Body of pancreas (tissue), 4 donors: Measurements from ENCODE around the gene CSF2.

Experiments used
- CTCF ChIP-seq, 7 experiments: fragments of 450-650 bp in 4 of 7; fragments of 200-600 bp in 3 of 7; sonication (generic) in 3 of 7; IDR thresholded peaks; one replicate each; pipeline ENCODE4 v1.5.1; 2016 to 2019; ENCODE audit warnings: antibody characterized with exemption in 7 of 7
- POLR2A ChIP-seq, 3 donors: fragments of 450-650 bp; IDR thresholded peaks; one replicate each; pipeline ENCODE4 v1.6.1; 2016; ENCODE audit warnings: antibody characterized with exemption in 3 of 3, mild to moderate bottlenecking in 2 of 3

- TF ChIP-seq CTCF (IDR thresholded peaks at IDR 0.05) (no peak), POLR2A (IDR thresholded peaks at IDR 0.05) (no peak)
Observed at GRCh38 chr5:132027027-132027426, 46.6 kb upstream of the CSF2 start.
